WTC11 (cell line): ENCODE measurements around the gene TFDP1. TPM values are rescaled to one million over a fixed set of nuclear protein-coding genes. Genes with fewer than 3 reads are reported as not detected.

Source experiments
- ATAC-seq: fragments of 200-7000 bp; cut with Tn5 transposase; 2 replicates; pipeline ENCODE4 v1.10.0; 2021; ENCODE audit warnings: mild to moderate bottlenecking, moderate library complexity
- CTCF ChIA-PET: fragments of 300-600 bp; sonication (Branson Sonifier 250); formaldehyde crosslinking; loops from one replicate; lab custom pipeline; 2021; ENCODE audit warnings: antibody characterized with exemption; lab: Charles Lee
- POLR2A ChIA-PET: fragments of 350-600 bp; sonication (Branson Sonifier 250); formaldehyde crosslinking; loops from one replicate; lab custom pipeline; 2021; ENCODE audit warnings: antibody characterized with exemption; lab: Charles Lee
- DNase-seq: peaks from one replicate; pipeline ENCODE4 v3.0.0; 2021; ENCODE audit warnings: low spot score
- H3K27ac Mint-ChIP-seq: 2 replicates; pipeline ENCODE4 v1.8.0; 2021; ENCODE audit warnings: mixed read lengths
- H3K27me3 Mint-ChIP-seq: 2 replicates; pipeline ENCODE4 v1.8.0; 2021; ENCODE audit warnings: low read depth, mild to moderate bottlenecking, moderate library complexity, mixed read lengths
- H3K36me3 Mint-ChIP-seq: 2 replicates; pipeline ENCODE4 v1.8.0; 2021; ENCODE audit warnings: mixed read lengths
- H3K4me1 Mint-ChIP-seq: 2 replicates; pipeline ENCODE4 v1.8.0; 2022; ENCODE audit warnings: mixed read lengths
- H3K4me3 Mint-ChIP-seq: 2 replicates; pipeline ENCODE4 v1.8.0; 2021; ENCODE audit warnings: mild to moderate bottlenecking, moderate library complexity, mixed read lengths
- H3K9me3 Mint-ChIP-seq: 2 replicates; pipeline ENCODE4 v1.8.0; 2021; ENCODE audit warnings: mixed read lengths
- HMGA2 ChIP-seq: fragments of 250-450 bp; sonication (Bioruptor Pico); IDR thresholded peaks from 2 replicates; pipeline ENCODE4 v1.4.0; 2021; ENCODE audit warnings: mild to moderate bottlenecking, moderate library complexity
- MXD4 ChIP-seq: fragments of 250-450 bp; sonication (Bioruptor Pico); IDR thresholded peaks from 2 replicates; pipeline ENCODE4 v1.8.0; 2021; ENCODE audit warnings: mild to moderate bottlenecking, moderate library complexity, borderline replicate concordance
- MYBL2 ChIP-seq: sonication (generic); formaldehyde crosslinking; IDR thresholded peaks from 2 replicates; pipeline ENCODE4 v1.8.1; 2023; ENCODE audit warnings: mild to moderate bottlenecking, moderate library complexity, missing genetic modification reagents
- RELA ChIP-seq: sonication (generic); formaldehyde crosslinking; IDR thresholded peaks from 2 replicates; pipeline ENCODE4 v1.8.1; 2022; ENCODE audit warnings: missing genetic modification reagents, mild to moderate bottlenecking, borderline replicate concordance
- SMAD3 ChIP-seq: sonication (generic); formaldehyde crosslinking; IDR thresholded peaks from 2 replicates; pipeline ENCODE4 v1.8.0; 2022; ENCODE audit warnings: missing genetic modification reagents, mild to moderate bottlenecking, borderline replicate concordance
- SP1 ChIP-seq: sonication (generic); formaldehyde crosslinking; conservative IDR thresholded peaks from 2 replicates; pipeline ENCODE4 v1.8.1; 2022; ENCODE audit warnings: missing genetic modification reagents
- ZNF121 ChIP-seq: sonication (generic); formaldehyde crosslinking; IDR thresholded peaks from 2 replicates; pipeline ENCODE4 v1.8.0; 2023; ENCODE audit warnings: missing genetic modification reagents
- ZNF396 ChIP-seq: fragments of 250-450 bp; sonication (Bioruptor Pico); IDR thresholded peaks from 2 replicates; pipeline ENCODE4 v1.8.0; 2021; ENCODE audit warnings: mild to moderate bottlenecking, moderate library complexity, borderline replicate concordance
- ZNF416 ChIP-seq: fragments of 250-450 bp; sonication (Bioruptor Pico); IDR thresholded peaks from 2 replicates; pipeline ENCODE4 v1.9.0; 2021; ENCODE audit warnings: mild to moderate bottlenecking, inconsistent platforms
- ZNF671 ChIP-seq: fragments of 250-450 bp; sonication (Bioruptor Pico); IDR thresholded peaks from 2 replicates; pipeline ENCODE4 v1.8.0; 2021; ENCODE audit warnings: mild to moderate bottlenecking
- total RNA-seq: library from RNA; stranded (reverse); gene quantifications from 3 replicates; pipeline ENCODE4 v1.2.3, GENCODE V29; 2021
- TF ChIP-seq, protein P1 (sequence below): sonication (generic); formaldehyde crosslinking; IDR thresholded peaks from 2 replicates; pipeline ENCODE4 v1.8.1; 2023; ENCODE audit warnings: mild to moderate bottlenecking, moderate library complexity, missing genetic modification reagents
- TF ChIP-seq, protein P2 (sequence below): sonication (generic); formaldehyde crosslinking; IDR thresholded peaks from 2 replicates; pipeline ENCODE4 v1.8.0; 2022; ENCODE audit warnings: mild to moderate bottlenecking, missing genetic modification reagents
- TF ChIP-seq, protein P3 (sequence below): sonication (generic); formaldehyde crosslinking; IDR thresholded peaks from 2 replicates; pipeline ENCODE4 v1.8.0; 2022; ENCODE audit warnings: mild to moderate bottlenecking, missing genetic modification reagents
- TF ChIP-seq, protein P4 (sequence below): sonication (generic); formaldehyde crosslinking; IDR thresholded peaks from 2 replicates; pipeline ENCODE4 v1.8.0; 2022; ENCODE audit warnings: mild to moderate bottlenecking, missing genetic modification reagents
- TF ChIP-seq, protein P5 (sequence below): fragments of 250-450 bp; sonication (Bioruptor Pico); conservative IDR thresholded peaks from 2 replicates; pipeline ENCODE4 v1.9.0; 2021; ENCODE audit warnings: mild to moderate bottlenecking
- TF ChIP-seq, protein P6 (sequence below): sonication (generic); formaldehyde crosslinking; IDR thresholded peaks from 2 replicates; pipeline ENCODE4 v1.8.0; 2022; ENCODE audit warnings: mild to moderate bottlenecking, missing genetic modification reagents
- TF ChIP-seq, protein P7 (sequence below): sonication (generic); formaldehyde crosslinking; conservative IDR thresholded peaks from 2 replicates; pipeline ENCODE4 v1.8.1; 2023; ENCODE audit warnings: mild to moderate bottlenecking, low read depth, missing genetic modification reagents, moderate library complexity
- TF ChIP-seq, protein P8 (sequence below): sonication (generic); formaldehyde crosslinking; IDR thresholded peaks from 2 replicates; pipeline ENCODE4 v1.8.1; 2023; ENCODE audit warnings: mild to moderate bottlenecking, missing genetic modification reagents
- TF ChIP-seq, protein P9 (sequence below): sonication (generic); formaldehyde crosslinking; IDR thresholded peaks from 2 replicates; pipeline ENCODE4 v1.8.1; 2022; ENCODE audit warnings: mild to moderate bottlenecking, moderate library complexity, missing genetic modification reagents

The TFDP1 gene
- total RNA-seq, 1 experiment from 2014 or later = 61.2 TPM

DNA sequence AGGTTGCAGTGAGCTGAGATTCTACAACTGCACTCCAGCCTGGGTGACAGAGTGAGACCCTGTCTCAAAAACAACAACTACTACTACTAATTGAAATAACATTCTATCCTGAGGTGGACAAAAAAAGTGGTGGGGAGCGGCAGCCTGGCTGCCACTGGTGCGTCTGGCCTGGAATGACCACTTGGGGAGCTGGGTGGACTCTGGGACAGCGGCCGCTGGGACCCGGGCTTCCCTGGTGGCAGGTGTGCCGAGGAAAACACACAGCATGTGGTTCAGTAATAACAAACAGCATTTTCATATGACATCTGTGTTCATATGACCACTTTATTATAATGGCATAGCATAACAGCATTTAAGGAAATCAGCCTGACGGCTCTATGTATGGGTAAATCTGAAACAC is 33.9 kb downstream of the TFDP1 start:
- Mint-ChIP-seq H3K36me3 (peaks cover 16% of the 10 kb centered on the region), H3K9me3 (0 out of 2 replicates have a peak, but pooled peaks cover 3% of the 10 kb centered on the region), H3K4me1 (peaks cover 15% of the 10 kb centered on the region), H3K27ac (peak overlapping the region; percentile 71; the same call in 1 of the 2 replicates), H3K27me3 (no peaks in the 10 kb centered on the region), H3K4me3 (no peak overlapping the region)
- DNase-seq = no peak
- ChIA-PET CTCF (interaction anchor here (0.6 kb wide), 1 partner anchor 564 kb away, joined by 3 read pairs; no protein-coding TSS in a partner anchor), POLR2A (no interaction called here)
- ATAC-seq = no peak
- TF ChIP-seq MXD4 = no peak
- TF ChIP-seq SMAD3 (CRISPR knock-in tag) = no peak
- TF ChIP-seq ZNF416 (CRISPR knock-in tag) = no peak
- TF ChIP-seq, protein P1, sequence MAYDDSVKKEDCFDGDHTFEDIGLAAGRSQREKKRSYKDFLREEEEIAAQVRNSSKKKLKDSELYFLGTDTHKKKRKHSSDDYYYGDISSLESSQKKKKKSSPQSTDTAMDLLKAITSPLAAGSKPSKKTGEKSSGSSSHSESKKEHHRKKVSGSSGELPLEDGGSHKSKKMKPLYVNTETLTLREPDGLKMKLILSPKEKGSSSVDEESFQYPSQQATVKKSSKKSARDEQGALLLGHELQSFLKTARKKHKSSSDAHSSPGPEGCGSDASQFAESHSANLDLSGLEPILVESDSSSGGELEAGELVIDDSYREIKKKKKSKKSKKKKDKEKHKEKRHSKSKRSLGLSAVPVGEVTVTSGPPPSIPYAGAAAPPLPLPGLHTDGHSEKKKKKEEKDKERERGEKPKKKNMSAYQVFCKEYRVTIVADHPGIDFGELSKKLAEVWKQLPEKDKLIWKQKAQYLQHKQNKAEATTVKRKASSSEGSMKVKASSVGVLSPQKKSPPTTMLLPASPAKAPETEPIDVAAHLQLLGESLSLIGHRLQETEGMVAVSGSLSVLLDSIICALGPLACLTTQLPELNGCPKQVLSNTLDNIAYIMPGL (CRISPR knock-in tag) = no peak
- TF ChIP-seq, protein P2, sequence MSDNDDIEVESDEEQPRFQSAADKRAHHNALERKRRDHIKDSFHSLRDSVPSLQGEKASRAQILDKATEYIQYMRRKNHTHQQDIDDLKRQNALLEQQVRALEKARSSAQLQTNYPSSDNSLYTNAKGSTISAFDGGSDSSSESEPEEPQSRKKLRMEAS = no peak
- TF ChIP-seq, all 79 proteins: peak for 0

DNA sequence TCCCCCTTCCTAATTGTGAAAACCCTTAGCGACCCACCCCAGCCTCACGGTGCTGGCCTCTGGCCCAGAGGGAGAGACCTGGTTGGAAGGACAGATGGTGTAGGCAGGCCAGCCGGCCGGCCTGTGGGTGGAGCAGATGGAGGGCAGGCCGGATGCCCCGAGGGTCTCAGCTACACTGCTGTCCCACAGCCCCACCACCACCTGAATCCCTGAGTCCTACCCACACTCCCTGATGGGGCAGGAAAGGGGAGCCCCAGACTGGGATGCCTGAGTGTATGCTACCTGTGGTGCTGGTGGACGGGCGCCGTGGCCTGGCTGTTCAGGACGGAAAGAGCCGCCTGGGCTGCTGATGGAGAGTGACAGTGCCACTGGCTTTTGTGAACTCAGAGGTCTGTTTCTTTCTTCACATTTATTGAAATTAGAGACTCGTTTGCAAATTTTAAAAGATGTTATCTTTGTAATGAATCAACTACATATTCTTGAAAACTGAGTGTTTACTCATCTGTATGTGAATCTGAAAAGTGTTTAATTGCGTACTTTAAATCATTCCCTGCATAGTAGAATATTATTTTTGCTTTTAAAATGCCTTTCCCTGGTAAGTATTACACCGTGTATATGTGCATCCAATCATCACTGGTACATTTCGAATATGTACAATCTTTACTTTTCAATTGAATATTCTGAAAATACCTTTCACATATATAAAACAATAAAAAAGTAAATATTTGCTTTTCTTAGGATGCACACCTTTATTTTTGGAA is 35.7 kb downstream of the TFDP1 start:
- Mint-ChIP-seq H3K27ac (no peak overlapping the region), H3K4me1 (peaks cover 15% of the 10 kb centered on the region), H3K4me3 (no peak overlapping the region), H3K9me3 (peaks cover 9% of the 10 kb centered on the region; the same call in 1 of the 2 replicates), H3K27me3 (no peaks in the 10 kb centered on the region), H3K36me3 (peaks cover 33% of the 10 kb centered on the region)
- ChIA-PET CTCF (interaction anchor here (0.6 to 1.4 kb wide), 4 partner anchors 30 to 104 kb away, joined by 4 to 9 read pairs (median 4); no protein-coding TSS in a partner anchor), POLR2A (no interaction called here)
- DNase-seq (no peak), ATAC-seq (no peak)
- TF ChIP-seq ZNF121 = no peak
- no peak for TF ChIP-seq HMGA2 (CRISPR knock-in tag)
- TF ChIP-seq, protein P3, sequence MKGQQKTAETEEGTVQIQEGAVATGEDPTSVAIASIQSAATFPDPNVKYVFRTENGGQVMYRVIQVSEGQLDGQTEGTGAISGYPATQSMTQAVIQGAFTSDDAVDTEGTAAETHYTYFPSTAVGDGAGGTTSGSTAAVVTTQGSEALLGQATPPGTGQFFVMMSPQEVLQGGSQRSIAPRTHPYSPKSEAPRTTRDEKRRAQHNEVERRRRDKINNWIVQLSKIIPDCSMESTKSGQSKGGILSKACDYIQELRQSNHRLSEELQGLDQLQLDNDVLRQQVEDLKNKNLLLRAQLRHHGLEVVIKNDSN (CRISPR knock-in tag) = no peak
- TF ChIP-seq, protein P4, sequence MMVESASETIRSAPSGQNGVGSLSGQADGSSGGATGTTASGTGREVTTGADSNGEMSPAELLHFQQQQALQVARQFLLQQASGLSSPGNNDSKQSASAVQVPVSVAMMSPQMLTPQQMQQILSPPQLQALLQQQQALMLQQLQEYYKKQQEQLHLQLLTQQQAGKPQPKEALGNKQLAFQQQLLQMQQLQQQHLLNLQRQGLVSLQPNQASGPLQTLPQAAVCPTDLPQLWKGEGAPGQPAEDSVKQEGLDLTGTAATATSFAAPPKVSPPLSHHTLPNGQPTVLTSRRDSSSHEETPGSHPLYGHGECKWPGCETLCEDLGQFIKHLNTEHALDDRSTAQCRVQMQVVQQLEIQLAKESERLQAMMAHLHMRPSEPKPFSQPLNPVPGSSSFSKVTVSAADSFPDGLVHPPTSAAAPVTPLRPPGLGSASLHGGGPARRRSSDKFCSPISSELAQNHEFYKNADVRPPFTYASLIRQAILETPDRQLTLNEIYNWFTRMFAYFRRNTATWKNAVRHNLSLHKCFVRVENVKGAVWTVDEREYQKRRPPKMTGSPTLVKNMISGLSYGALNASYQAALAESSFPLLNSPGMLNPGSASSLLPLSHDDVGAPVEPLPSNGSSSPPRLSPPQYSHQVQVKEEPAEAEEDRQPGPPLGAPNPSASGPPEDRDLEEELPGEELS = no peak
- no peak for TF ChIP-seq SP1 (CRISPR knock-in tag)
- TF ChIP-seq ZNF396 (CRISPR knock-in tag) = no peak
- TF ChIP-seq MYBL2 = no peak
- no peak for TF ChIP-seq SMAD3 (CRISPR knock-in tag)
- TF ChIP-seq, protein P5, sequence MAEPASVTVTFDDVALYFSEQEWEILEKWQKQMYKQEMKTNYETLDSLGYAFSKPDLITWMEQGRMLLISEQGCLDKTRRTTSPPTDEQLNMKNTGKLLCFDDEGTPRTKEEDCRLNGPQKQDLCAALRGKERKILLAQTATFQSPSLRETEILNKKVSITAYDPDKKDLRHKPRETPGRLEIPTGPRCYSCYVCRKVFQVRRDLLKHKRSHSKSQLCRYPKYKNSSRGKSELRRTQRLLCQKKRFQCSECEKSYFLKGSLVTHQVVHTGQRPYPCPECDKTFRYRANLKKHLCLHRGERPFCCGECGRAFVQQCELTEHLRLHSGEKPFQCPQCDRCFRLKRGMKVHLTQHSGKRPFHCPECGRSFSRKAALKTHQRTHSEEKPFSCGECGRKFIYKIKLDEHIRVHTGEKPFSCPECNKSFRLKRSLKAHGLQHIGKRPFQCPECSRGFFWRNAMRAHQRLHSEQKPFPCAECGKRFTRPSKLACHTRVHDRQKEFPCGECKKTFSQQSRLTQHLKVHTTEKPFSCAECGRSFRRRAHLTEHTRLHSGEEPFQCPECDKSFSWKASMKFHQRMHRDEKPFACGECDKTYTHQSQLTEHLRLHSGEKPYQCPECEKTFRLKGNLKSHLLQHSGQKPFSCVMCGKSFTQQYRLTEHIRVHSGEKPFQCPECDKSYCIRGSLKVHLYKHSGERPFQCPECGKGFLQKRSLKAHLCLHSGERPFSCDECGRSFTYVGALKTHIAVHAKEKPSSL (CRISPR knock-in tag) = no peak
- TF ChIP-seq MXD4 = no peak
- TF ChIP-seq, protein P6, sequence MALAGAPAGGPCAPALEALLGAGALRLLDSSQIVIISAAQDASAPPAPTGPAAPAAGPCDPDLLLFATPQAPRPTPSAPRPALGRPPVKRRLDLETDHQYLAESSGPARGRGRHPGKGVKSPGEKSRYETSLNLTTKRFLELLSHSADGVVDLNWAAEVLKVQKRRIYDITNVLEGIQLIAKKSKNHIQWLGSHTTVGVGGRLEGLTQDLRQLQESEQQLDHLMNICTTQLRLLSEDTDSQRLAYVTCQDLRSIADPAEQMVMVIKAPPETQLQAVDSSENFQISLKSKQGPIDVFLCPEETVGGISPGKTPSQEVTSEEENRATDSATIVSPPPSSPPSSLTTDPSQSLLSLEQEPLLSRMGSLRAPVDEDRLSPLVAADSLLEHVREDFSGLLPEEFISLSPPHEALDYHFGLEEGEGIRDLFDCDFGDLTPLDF (CRISPR knock-in tag) = no peak
- TF ChIP-seq, protein P7, sequence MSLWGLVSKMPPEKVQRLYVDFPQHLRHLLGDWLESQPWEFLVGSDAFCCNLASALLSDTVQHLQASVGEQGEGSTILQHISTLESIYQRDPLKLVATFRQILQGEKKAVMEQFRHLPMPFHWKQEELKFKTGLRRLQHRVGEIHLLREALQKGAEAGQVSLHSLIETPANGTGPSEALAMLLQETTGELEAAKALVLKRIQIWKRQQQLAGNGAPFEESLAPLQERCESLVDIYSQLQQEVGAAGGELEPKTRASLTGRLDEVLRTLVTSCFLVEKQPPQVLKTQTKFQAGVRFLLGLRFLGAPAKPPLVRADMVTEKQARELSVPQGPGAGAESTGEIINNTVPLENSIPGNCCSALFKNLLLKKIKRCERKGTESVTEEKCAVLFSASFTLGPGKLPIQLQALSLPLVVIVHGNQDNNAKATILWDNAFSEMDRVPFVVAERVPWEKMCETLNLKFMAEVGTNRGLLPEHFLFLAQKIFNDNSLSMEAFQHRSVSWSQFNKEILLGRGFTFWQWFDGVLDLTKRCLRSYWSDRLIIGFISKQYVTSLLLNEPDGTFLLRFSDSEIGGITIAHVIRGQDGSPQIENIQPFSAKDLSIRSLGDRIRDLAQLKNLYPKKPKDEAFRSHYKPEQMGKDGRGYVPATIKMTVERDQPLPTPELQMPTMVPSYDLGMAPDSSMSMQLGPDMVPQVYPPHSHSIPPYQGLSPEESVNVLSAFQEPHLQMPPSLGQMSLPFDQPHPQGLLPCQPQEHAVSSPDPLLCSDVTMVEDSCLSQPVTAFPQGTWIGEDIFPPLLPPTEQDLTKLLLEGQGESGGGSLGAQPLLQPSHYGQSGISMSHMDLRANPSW (CRISPR knock-in tag) = no peak
- TF ChIP-seq RELA (CRISPR knock-in tag) = no peak
- TF ChIP-seq, protein P8, sequence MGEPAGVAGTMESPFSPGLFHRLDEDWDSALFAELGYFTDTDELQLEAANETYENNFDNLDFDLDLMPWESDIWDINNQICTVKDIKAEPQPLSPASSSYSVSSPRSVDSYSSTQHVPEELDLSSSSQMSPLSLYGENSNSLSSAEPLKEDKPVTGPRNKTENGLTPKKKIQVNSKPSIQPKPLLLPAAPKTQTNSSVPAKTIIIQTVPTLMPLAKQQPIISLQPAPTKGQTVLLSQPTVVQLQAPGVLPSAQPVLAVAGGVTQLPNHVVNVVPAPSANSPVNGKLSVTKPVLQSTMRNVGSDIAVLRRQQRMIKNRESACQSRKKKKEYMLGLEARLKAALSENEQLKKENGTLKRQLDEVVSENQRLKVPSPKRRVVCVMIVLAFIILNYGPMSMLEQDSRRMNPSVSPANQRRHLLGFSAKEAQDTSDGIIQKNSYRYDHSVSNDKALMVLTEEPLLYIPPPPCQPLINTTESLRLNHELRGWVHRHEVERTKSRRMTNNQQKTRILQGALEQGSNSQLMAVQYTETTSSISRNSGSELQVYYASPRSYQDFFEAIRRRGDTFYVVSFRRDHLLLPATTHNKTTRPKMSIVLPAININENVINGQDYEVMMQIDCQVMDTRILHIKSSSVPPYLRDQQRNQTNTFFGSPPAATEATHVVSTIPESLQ (CRISPR knock-in tag) = no peak
- TF ChIP-seq ZNF671 = no peak
- TF ChIP-seq, protein P9, sequence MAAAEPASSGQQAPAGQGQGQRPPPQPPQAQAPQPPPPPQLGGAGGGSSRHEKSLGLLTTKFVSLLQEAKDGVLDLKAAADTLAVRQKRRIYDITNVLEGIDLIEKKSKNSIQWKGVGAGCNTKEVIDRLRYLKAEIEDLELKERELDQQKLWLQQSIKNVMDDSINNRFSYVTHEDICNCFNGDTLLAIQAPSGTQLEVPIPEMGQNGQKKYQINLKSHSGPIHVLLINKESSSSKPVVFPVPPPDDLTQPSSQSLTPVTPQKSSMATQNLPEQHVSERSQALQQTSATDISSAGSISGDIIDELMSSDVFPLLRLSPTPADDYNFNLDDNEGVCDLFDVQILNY = no peak
